PC-3 (cell line): ENCODE data around the gene ARVCF. TPM values are rescaled to one million over a fixed set of nuclear protein-coding genes. Genes with fewer than 3 reads are reported as not detected.

Experiments
- ATAC-seq: fragments of 200-7000 bp; cut with Tn5 transposase; 2 replicates; pipeline ENCODE4 v1.9.1; 2020; ENCODE audit warnings: mild to moderate bottlenecking, moderate library complexity
- BruUV-seq: library from RNA; stranded (reverse); fragments of 400-500 nt; replicated peaks from 2 replicates; lab custom pipeline; 2021; lab: Mats Ljungman, UMichigan
- CTCF ChIA-PET: fragments of 300-600 bp; sonication (Branson Sonifier 250); formaldehyde crosslinking; loops from one replicate; lab custom pipeline; 2022; ENCODE audit warnings: antibody characterized with exemption; lab: Charles Lee
- POLR2A ChIA-PET: fragments of 300-600 bp; sonication (Branson Sonifier 250); formaldehyde crosslinking; loops from one replicate; lab custom pipeline; 2022; ENCODE audit warnings: antibody characterized with exemption; ENCODE audit not compliant: unreplicated experiment; lab: Charles Lee
- DNase-seq: peaks from one replicate; pipeline ENCODE4 v3.0.0-alpha.2; 2015
- H2AFZ ChIP-seq: fragments of 300-600 bp; sonication (generic); 2 replicates; pipeline ENCODE4 v1.6.0; 2016; ENCODE audit warnings: antibody characterized with exemption, low read length
- H3F3A ChIP-seq: fragments of 300-600 bp; sonication (generic); one replicate; pipeline ENCODE4 v1.6.0; 2017; ENCODE audit warnings: antibody characterized with exemption, low read length, control low read depth, mild to moderate bottlenecking; ENCODE audit not compliant: unreplicated experiment
- H3K27ac ChIP-seq: fragments of 300-600 bp; sonication (generic); 2 replicates; pipeline ENCODE4 v1.5.1; 2016; ENCODE audit warnings: mild to moderate bottlenecking, low read length
- H3K27me3 ChIP-seq: fragments of 300-600 bp; sonication (generic); 2 replicates; pipeline ENCODE4 v1.6.1; 2016; ENCODE audit warnings: low read length, mixed read lengths
- H3K36me3 ChIP-seq: fragments of 300-600 bp; sonication (generic); 2 replicates; pipeline ENCODE4 v1.6.1; 2016; ENCODE audit warnings: low read depth, mixed run types, low read length, mixed read lengths
- H3K4me1 ChIP-seq: fragments of 300-600 bp; sonication (generic); 2 replicates; pipeline ENCODE4 v1.5.1; 2016; ENCODE audit warnings: low read length; ENCODE audit not compliant: insufficient read depth
- H3K4me2 ChIP-seq: fragments of 300-600 bp; sonication (generic); 2 replicates; pipeline ENCODE4 v1.6.0; 2016; ENCODE audit warnings: low read length
- H3K4me3 ChIP-seq: fragments of 300-600 bp; sonication (generic); 2 replicates; pipeline ENCODE4 v1.5.1; 2016; ENCODE audit warnings: mild to moderate bottlenecking, low read length, mixed read lengths
- H3K79me2 ChIP-seq: fragments of 300-600 bp; sonication (generic); 2 replicates; pipeline ENCODE4 v1.6.1; 2017; ENCODE audit warnings: low read length, mixed read lengths
- H3K9ac ChIP-seq: fragments of 300-600 bp; sonication (generic); 2 replicates; pipeline ENCODE4 v1.6.0; 2016; ENCODE audit warnings: mild to moderate bottlenecking, low read length
- H3K9me2 ChIP-seq: fragments of 300-600 bp; sonication (generic); replicated peaks from 2 replicates; pipeline ENCODE4 v1.6.1; 2016; ENCODE audit warnings: mixed run types, low read length, mixed read lengths
- H3K9me3 ChIP-seq: fragments of 300-600 bp; sonication (generic); 2 replicates; pipeline ENCODE4 v1.6.1; 2016; ENCODE audit warnings: low read length, mixed read lengths
- H4K20me1 ChIP-seq: fragments of 300-600 bp; sonication (generic); 2 replicates; pipeline ENCODE4 v1.6.1; 2016; ENCODE audit warnings: low read length, mixed read lengths
- CTCF ChIP-seq: fragments of 300-600 bp; sonication (generic); conservative IDR thresholded peaks from 2 replicates; pipeline ENCODE4 v1.5.1; 2017; ENCODE audit warnings: antibody characterized with exemption, low read depth, mild to moderate bottlenecking, low read length
- EZH2 ChIP-seq: fragments of 300-600 bp; sonication (generic); IDR thresholded peaks from one replicate; pipeline ENCODE4 v1.6.1; 2017; ENCODE audit warnings: antibody characterized with exemption, mild to moderate bottlenecking, low read length; ENCODE audit not compliant: unreplicated experiment
- EZH2phosphoT487 ChIP-seq: fragments of 300-600 bp; sonication (generic); IDR thresholded peaks from 2 replicates; pipeline ENCODE4 v1.6.1; 2018; ENCODE audit warnings: mild to moderate bottlenecking, antibody characterized with exemption, low read length, borderline replicate concordance
- intact Hi-C: fragments of 100-400 bp; cut with micrococcal nuclease; formaldehyde crosslinking; loops from 2 replicates; pipeline ENCODE4 v1.9.0; 2023
- total RNA-seq: library from RNA; depleted of rRNA; stranded (reverse); fragments of >200 nt; gene quantifications from 2 replicates; pipeline ENCODE4 v1.2.3, GENCODE V29; 2014

Gene ARVCF
- total RNA-seq, 1 experiment from 2014 or later, result 20.0 TPM

GRCh38 chr22:19967850-19968449 is 48.7 kb downstream of the ARVCF start:
- no peaks in the 10 kb centered on the region; the same call in 1 of the 2 replicates for H3K36me3 ChIP-seq
- H3K27me3 ChIP-seq, result no peaks in the 10 kb centered on the region
- no peak for DNase-seq
- no peak overlapping the region for H3K9ac ChIP-seq
- no peaks in the 10 kb centered on the region for H4K20me1 ChIP-seq
- H3K27ac ChIP-seq, result no peak overlapping the region
- no peak overlapping the region for H3K4me2 ChIP-seq
- BruUV-seq, result no TSS peak
- no peak overlapping the region for H2AFZ ChIP-seq
- ChIA-PET CTCF (no interaction called here), POLR2A (no interaction called here)
- H3K79me2 ChIP-seq, result peaks cover 10% of the 10 kb centered on the region
- TF ChIP-seq EZH2 (no peak), CTCF (no peak), EZH2phosphoT487 (no peak)
- H3K9me2 ChIP-seq, result no peaks in the 10 kb centered on the region
- intact Hi-C loops, result no loop called here
- H3K4me3 ChIP-seq, result no peak overlapping the region
- H3K9me3 ChIP-seq, result no peaks in the 10 kb centered on the region
- no peak for ATAC-seq
- H3K4me1 ChIP-seq, result peaks cover 12% of the 10 kb centered on the region
- no peaks in the 10 kb centered on the region for H3F3A ChIP-seq

- ChIA-PET CTCF (no interaction called here), POLR2A (interaction anchor here (0.7 kb wide), 1 partner anchor 60 kb away, joined by 10 read pairs; no protein-coding TSS in a partner anchor)
- no TSS peak for BruUV-seq
- peaks cover 10% of the 10 kb centered on the region for H3K79me2 ChIP-seq
- H3K9me2 ChIP-seq, result no peaks in the 10 kb centered on the region
- ATAC-seq, result no peak
- H3K27me3 ChIP-seq, result no peaks in the 10 kb centered on the region
- intact Hi-C loops, result no loop called here
- H2AFZ ChIP-seq, result no peak overlapping the region
- no peaks in the 10 kb centered on the region for H3K9me3 ChIP-seq
- no peaks in the 10 kb centered on the region for H3F3A ChIP-seq
- H3K4me1 ChIP-seq, result peaks cover 18% of the 10 kb centered on the region
- no peak overlapping the region for H3K27ac ChIP-seq
- H3K4me2 ChIP-seq, result no peak overlapping the region
- H3K36me3 ChIP-seq, result no peaks in the 10 kb centered on the region; the same call in 1 of the 2 replicates
- no peak overlapping the region for H3K9ac ChIP-seq
- H3K4me3 ChIP-seq, result no peak overlapping the region
- H4K20me1 ChIP-seq, result no peaks in the 10 kb centered on the region
- TF ChIP-seq CTCF (no peak), EZH2 (no peak), EZH2phosphoT487 (no peak)
- no peak for DNase-seq
These were observed 49.5 kb downstream of the ARVCF start for GRCh38 chr22:19966908-19967750.
